HepG2 (cell line): Measurements from ENCODE around the gene SLC4A7. TPM values are rescaled to one million over a fixed set of nuclear protein-coding genes. Genes with fewer than 3 reads are reported as not detected.

Source experiments
- ASH2L ChIP-seq: fragments of 300-600, 200-600 bp; sonication (generic); IDR thresholded peaks from 2 replicates; pipeline ENCODE4 v1.7.0; 2017; ENCODE audit warnings: low read depth, mild to moderate bottlenecking, moderate library complexity, mixed read lengths, low read length; ENCODE audit not compliant: insufficient read length
- HOXA5 ChIP-seq: sonication (generic); formaldehyde crosslinking; IDR thresholded peaks from 2 replicates; pipeline ENCODE4 v1.4.0; 2020; ENCODE audit warnings: missing genetic modification reagents
- IKZF1 ChIP-seq: fragments of 450-650 bp; IDR thresholded peaks from 2 replicates; pipeline ENCODE4 v1.7.1; 2016
- KDM4B ChIP-seq: sonication (generic); formaldehyde crosslinking; IDR thresholded peaks from 2 replicates; pipeline ENCODE4 v1.4.0; 2020; ENCODE audit warnings: missing genetic modification reagents
- MZF1 ChIP-seq: sonication (generic); formaldehyde crosslinking; IDR thresholded peaks from 2 replicates; pipeline ENCODE4 v1.8.1; 2023; ENCODE audit warnings: mild to moderate bottlenecking, missing genetic modification reagents, borderline replicate concordance
- SP1 ChIP-seq, 2 experiments: fragments of 450-650 bp in 1 of 2; sonication (generic) in 1 of 2; formaldehyde crosslinking in 1 of 2; IDR thresholded peaks; 2 replicates each; pipeline versions ENCODE4 v1.4.0 to v1.6.1; 2016 to 2020; ENCODE audit warnings: missing genetic modification reagents in 1 of 2
- TBL1XR1 ChIP-seq: fragments of 150-350 bp; IDR thresholded peaks from 2 replicates; pipeline ENCODE4 v1.6.1; 2014; ENCODE audit warnings: borderline replicate concordance, low read length; ENCODE audit not compliant: partially characterized antibody
- TEAD2 ChIP-seq: sonication (generic); formaldehyde crosslinking; IDR thresholded peaks from 2 replicates; pipeline ENCODE4 v1.9.0; 2021; ENCODE audit warnings: missing genetic modification reagents
- ZNF441 ChIP-seq: sonication (generic); formaldehyde crosslinking; IDR thresholded peaks from 2 replicates; pipeline ENCODE4 v1.7.0; 2021; ENCODE audit warnings: missing genetic modification reagents, borderline replicate concordance
- ZNF557 ChIP-seq: sonication (generic); formaldehyde crosslinking; IDR thresholded peaks from 2 replicates; pipeline ENCODE4 v1.4.0; 2020; ENCODE audit warnings: missing genetic modification reagents
- ZNF577 ChIP-seq: sonication (generic); formaldehyde crosslinking; IDR thresholded peaks from 2 replicates; pipeline ENCODE4 v1.4.0; 2020; ENCODE audit warnings: mild to moderate bottlenecking, low read depth, missing genetic modification reagents, borderline replicate concordance
- ZNF776 ChIP-seq: sonication (generic); formaldehyde crosslinking; IDR thresholded peaks from 2 replicates; pipeline ENCODE4 v1.4.0; 2020; ENCODE audit warnings: mild to moderate bottlenecking, missing genetic modification reagents
- polyA plus RNA-seq, 8 experiments: library from polyadenylated mRNA; depleted of rRNA in 3 of 8; stranded (reverse) in 7 of 8; unstranded in 1 of 8; fragments of >200 nt; fragmentation: Illumina TruSeq in 4 of 8; extraction: Trizol in 4 of 8; gene quantifications; 2 replicates each; pipeline versions ENCODE4 v1.2.1 to v1.2.3, GENCODE V29; 2011 to 2016; ENCODE audit warnings: low read depth in 4 of 8, missing spikeins in 1 of 8, mixed read lengths in 1 of 8; ENCODE audit not compliant: insufficient read depth in 1 of 8
- total RNA-seq, 5 experiments: library from RNA; depleted of rRNA; stranded (reverse); fragments of >200 nt; fragmentation: Illumina TruSeq; extraction: Trizol; gene quantifications; 2 replicates each; pipeline ENCODE4 v1.2.3, GENCODE V29; 2016; ENCODE audit warnings: low read depth in 1 of 5
- TF ChIP-seq, protein P1 (sequence below): sonication (generic); formaldehyde crosslinking; IDR thresholded peaks from 2 replicates; pipeline ENCODE4 v1.5.0; 2020; ENCODE audit warnings: mild to moderate bottlenecking, missing genetic modification reagents, borderline replicate concordance
- TF ChIP-seq, protein P2 (sequence below): sonication (generic); formaldehyde crosslinking; IDR thresholded peaks from 2 replicates; pipeline ENCODE4 v1.8.1; 2022; ENCODE audit warnings: low read depth, mild to moderate bottlenecking, missing genetic modification reagents
- TF ChIP-seq, protein P3 (sequence below): IDR thresholded peaks from 2 replicates; pipeline ENCODE4 v1.6.1; 2018; ENCODE audit warnings: missing genetic modification reagents
- TF ChIP-seq, protein P4 (sequence below): sonication (generic); formaldehyde crosslinking; IDR thresholded peaks from 2 replicates; pipeline ENCODE4 v1.5.0; 2020; ENCODE audit warnings: missing genetic modification reagents
- TF ChIP-seq, protein P5 (sequence below): sonication (generic); formaldehyde crosslinking; IDR thresholded peaks from 2 replicates; pipeline ENCODE4 v1.4.0; 2020; ENCODE audit warnings: missing genetic modification reagents
- TF ChIP-seq, protein P6 (sequence below): IDR thresholded peaks from 2 replicates; pipeline ENCODE4 v1.6.1; 2012; ENCODE audit warnings: inconsistent platforms

Gene SLC4A7
- total and polyA plus RNA-seq, 2 of the 13 experiments (the other 11 are each of a cell fraction or from before 2014, with no cell fraction given) = 16.4 to 43.8 TPM

DNA sequence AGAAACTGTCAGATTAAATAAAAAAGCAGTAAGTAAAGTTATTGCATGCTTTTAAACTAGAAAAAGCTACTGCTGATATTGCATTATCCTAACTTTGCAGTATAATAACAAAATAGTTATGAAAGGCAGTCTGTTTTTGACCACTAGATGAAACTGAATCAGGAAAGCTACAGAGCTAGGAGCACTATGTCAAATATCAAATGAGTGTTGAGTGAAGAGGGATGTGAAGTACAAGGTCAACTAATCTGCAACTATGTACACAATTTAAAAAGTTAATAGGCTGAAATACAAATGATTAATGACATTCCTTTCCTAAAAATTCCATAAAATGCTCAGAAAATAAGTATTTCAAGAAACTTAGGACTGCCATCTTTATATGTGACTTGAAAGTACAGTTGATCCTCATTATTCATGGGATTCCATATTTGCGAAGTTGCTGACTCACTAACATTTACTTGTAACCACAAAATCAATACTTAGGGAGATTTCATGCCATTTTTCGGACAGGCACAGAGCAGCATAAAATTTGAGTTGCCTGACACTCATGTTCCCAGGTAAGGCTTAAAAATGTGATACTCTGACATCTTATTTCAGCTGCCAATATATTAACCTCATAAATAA, 34.5 kb downstream of the SLC4A7 start (continued):
- TF ChIP-seq, protein P1, sequence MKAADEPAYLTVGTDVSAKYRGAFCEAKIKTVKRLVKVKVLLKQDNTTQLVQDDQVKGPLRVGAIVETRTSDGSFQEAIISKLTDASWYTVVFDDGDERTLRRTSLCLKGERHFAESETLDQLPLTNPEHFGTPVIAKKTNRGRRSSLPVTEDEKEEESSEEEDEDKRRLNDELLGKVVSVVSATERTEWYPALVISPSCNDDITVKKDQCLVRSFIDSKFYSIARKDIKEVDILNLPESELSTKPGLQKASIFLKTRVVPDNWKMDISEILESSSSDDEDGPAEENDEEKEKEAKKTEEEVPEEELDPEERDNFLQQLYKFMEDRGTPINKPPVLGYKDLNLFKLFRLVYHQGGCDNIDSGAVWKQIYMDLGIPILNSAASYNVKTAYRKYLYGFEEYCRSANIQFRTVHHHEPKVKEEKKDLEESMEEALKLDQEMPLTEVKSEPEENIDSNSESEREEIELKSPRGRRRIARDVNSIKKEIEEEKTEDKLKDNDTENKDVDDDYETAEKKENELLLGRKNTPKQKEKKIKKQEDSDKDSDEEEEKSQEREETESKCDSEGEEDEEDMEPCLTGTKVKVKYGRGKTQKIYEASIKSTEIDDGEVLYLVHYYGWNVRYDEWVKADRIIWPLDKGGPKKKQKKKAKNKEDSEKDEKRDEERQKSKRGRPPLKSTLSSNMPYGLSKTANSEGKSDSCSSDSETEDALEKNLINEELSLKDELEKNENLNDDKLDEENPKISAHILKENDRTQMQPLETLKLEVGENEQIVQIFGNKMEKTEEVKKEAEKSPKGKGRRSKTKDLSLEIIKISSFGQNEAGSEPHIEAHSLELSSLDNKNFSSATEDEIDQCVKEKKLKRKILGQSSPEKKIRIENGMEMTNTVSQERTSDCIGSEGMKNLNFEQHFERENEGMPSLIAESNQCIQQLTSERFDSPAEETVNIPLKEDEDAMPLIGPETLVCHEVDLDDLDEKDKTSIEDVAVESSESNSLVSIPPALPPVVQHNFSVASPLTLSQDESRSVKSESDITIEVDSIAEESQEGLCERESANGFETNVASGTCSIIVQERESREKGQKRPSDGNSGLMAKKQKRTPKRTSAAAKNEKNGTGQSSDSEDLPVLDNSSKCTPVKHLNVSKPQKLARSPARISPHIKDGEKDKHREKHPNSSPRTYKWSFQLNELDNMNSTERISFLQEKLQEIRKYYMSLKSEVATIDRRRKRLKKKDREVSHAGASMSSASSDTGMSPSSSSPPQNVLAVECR (CRISPR knock-in tag) = no peak
- TF ChIP-seq, protein P2, sequence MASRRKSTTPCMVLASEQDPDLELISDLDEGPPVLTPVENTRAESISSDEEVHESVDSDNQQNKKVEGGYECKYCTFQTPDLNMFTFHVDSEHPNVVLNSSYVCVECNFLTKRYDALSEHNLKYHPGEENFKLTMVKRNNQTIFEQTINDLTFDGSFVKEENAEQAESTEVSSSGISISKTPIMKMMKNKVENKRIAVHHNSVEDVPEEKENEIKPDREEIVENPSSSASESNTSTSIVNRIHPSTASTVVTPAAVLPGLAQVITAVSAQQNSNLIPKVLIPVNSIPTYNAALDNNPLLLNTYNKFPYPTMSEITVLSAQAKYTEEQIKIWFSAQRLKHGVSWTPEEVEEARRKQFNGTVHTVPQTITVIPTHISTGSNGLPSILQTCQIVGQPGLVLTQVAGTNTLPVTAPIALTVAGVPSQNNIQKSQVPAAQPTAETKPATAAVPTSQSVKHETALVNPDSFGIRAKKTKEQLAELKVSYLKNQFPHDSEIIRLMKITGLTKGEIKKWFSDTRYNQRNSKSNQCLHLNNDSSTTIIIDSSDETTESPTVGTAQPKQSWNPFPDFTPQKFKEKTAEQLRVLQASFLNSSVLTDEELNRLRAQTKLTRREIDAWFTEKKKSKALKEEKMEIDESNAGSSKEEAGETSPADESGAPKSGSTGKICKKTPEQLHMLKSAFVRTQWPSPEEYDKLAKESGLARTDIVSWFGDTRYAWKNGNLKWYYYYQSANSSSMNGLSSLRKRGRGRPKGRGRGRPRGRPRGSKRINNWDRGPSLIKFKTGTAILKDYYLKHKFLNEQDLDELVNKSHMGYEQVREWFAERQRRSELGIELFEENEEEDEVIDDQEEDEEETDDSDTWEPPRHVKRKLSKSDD (CRISPR knock-in tag) = no peak
- TF ChIP-seq, protein P3, sequence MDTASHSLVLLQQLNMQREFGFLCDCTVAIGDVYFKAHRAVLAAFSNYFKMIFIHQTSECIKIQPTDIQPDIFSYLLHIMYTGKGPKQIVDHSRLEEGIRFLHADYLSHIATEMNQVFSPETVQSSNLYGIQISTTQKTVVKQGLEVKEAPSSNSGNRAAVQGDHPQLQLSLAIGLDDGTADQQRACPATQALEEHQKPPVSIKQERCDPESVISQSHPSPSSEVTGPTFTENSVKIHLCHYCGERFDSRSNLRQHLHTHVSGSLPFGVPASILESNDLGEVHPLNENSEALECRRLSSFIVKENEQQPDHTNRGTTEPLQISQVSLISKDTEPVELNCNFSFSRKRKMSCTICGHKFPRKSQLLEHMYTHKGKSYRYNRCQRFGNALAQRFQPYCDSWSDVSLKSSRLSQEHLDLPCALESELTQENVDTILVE (CRISPR knock-in tag) = no peak
- no peak for TF ChIP-seq TBL1XR1
- TF ChIP-seq, protein P4, sequence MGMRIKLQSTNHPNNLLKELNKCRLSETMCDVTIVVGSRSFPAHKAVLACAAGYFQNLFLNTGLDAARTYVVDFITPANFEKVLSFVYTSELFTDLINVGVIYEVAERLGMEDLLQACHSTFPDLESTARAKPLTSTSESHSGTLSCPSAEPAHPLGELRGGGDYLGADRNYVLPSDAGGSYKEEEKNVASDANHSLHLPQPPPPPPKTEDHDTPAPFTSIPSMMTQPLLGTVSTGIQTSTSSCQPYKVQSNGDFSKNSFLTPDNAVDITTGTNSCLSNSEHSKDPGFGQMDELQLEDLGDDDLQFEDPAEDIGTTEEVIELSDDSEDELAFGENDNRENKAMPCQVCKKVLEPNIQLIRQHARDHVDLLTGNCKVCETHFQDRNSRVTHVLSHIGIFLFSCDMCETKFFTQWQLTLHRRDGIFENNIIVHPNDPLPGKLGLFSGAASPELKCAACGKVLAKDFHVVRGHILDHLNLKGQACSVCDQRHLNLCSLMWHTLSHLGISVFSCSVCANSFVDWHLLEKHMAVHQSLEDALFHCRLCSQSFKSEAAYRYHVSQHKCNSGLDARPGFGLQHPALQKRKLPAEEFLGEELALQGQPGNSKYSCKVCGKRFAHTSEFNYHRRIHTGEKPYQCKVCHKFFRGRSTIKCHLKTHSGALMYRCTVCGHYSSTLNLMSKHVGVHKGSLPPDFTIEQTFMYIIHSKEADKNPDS (CRISPR knock-in tag) = no peak
- TF ChIP-seq KDM4B (CRISPR knock-in tag) = no peak
- TF ChIP-seq ZNF441 (CRISPR knock-in tag) = no peak
- TF ChIP-seq, protein P5, sequence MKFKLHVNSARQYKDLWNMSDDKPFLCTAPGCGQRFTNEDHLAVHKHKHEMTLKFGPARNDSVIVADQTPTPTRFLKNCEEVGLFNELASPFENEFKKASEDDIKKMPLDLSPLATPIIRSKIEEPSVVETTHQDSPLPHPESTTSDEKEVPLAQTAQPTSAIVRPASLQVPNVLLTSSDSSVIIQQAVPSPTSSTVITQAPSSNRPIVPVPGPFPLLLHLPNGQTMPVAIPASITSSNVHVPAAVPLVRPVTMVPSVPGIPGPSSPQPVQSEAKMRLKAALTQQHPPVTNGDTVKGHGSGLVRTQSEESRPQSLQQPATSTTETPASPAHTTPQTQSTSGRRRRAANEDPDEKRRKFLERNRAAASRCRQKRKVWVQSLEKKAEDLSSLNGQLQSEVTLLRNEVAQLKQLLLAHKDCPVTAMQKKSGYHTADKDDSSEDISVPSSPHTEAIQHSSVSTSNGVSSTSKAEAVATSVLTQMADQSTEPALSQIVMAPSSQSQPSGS (CRISPR knock-in tag) = 0 out of 2 replicates have a peak, but pooled peaks have one; percentile 25
- no peak for TF ChIP-seq ZNF557
- no peak for TF ChIP-seq ZNF577 (CRISPR knock-in tag)
- no peak for TF ChIP-seq SP1 (IDR thresholded peaks at IDR 0.05)
- TF ChIP-seq SP1 (CRISPR knock-in tag; IDR thresholded peaks at IDR 0.05) = no peak
- TF ChIP-seq, protein P6, sequence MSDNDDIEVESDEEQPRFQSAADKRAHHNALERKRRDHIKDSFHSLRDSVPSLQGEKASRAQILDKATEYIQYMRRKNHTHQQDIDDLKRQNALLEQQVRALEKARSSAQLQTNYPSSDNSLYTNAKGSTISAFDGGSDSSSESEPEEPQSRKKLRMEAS = no peak
- TF ChIP-seq HOXA5 (CRISPR knock-in tag) = no peak
- TF ChIP-seq MZF1 (CRISPR knock-in tag) = no peak
- TF ChIP-seq TEAD2 = no peak
- no peak for TF ChIP-seq IKZF1
- TF ChIP-seq ASH2L = no peak
- TF ChIP-seq ZNF776 (CRISPR knock-in tag) = no peak
